PFSK-1 (cell line): ENCODE measurements around the gene GABRB1.

Source experiments
- POLR2AphosphoS5 ChIP-seq: IDR thresholded peaks from 2 replicates; pipeline ENCODE4 v1.6.1; 2012; ENCODE audit warnings: low read depth, mild to moderate bottlenecking, control low read depth, low read length, moderate library complexity
- SIN3A ChIP-seq: IDR thresholded peaks from 2 replicates; pipeline ENCODE4 v1.6.1; 2012; ENCODE audit warnings: mild to moderate bottlenecking, low read length, moderate library complexity, borderline replicate concordance; ENCODE audit not compliant: insufficient read depth
- TAF1 ChIP-seq: IDR thresholded peaks from 2 replicates; pipeline ENCODE4 v1.6.1; 2012; ENCODE audit warnings: low read length, control low read depth, borderline replicate concordance; ENCODE audit not compliant: insufficient read depth
- TF ChIP-seq, protein P1 (sequence below), 2 experiments: IDR thresholded peaks; 2 replicates each; pipeline versions ENCODE4 v1.6.1 to v1.8.0; 2011 to 2012; ENCODE audit warnings: low read depth in 2 of 2, low read length in 2 of 2, control low read depth in 1 of 2, inconsistent platforms in 1 of 2, mild to moderate bottlenecking in 1 of 2, moderate library complexity in 1 of 2; ENCODE audit not compliant: insufficient read depth in 1 of 2

- TF ChIP-seq, protein P1, sequence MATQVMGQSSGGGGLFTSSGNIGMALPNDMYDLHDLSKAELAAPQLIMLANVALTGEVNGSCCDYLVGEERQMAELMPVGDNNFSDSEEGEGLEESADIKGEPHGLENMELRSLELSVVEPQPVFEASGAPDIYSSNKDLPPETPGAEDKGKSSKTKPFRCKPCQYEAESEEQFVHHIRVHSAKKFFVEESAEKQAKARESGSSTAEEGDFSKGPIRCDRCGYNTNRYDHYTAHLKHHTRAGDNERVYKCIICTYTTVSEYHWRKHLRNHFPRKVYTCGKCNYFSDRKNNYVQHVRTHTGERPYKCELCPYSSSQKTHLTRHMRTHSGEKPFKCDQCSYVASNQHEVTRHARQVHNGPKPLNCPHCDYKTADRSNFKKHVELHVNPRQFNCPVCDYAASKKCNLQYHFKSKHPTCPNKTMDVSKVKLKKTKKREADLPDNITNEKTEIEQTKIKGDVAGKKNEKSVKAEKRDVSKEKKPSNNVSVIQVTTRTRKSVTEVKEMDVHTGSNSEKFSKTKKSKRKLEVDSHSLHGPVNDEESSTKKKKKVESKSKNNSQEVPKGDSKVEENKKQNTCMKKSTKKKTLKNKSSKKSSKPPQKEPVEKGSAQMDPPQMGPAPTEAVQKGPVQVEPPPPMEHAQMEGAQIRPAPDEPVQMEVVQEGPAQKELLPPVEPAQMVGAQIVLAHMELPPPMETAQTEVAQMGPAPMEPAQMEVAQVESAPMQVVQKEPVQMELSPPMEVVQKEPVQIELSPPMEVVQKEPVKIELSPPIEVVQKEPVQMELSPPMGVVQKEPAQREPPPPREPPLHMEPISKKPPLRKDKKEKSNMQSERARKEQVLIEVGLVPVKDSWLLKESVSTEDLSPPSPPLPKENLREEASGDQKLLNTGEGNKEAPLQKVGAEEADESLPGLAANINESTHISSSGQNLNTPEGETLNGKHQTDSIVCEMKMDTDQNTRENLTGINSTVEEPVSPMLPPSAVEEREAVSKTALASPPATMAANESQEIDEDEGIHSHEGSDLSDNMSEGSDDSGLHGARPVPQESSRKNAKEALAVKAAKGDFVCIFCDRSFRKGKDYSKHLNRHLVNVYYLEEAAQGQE (IDR thresholded peaks at IDR 0.05; ENCODE audit: insufficient read depth in 1 of 2, low read depth in 2 of 2, low read length in 2 of 2): no peak
- TF ChIP-seq TAF1: no peak
- no peak for TF ChIP-seq POLR2AphosphoS5
- TF ChIP-seq SIN3A: no peak
Observed at GRCh38 chr4:47270201-47270888, 239.0 kb downstream of the GABRB1 start.
